Skeletal muscle cell (primary cell): ENCODE measurements around the gene DPP10.
"Not testable (repeated sequence)": the region's sequence is repeated elsewhere in the genome, so short reads cannot be mapped to it uniquely, and the experiment has no call there.

Experiments
- DNase-seq: peaks from one replicate; pipeline ENCODE4 v3.0.0-alpha.2; 2010; ENCODE audit warnings: low read depth
- H3K4me3 ChIP-seq: 2 replicates; pipeline ENCODE4 v1.5.1; 2011; ENCODE audit warnings: low read depth, mild to moderate bottlenecking, control low read depth, low read length, moderate library complexity

Gene DPP10

GRCh38 chr2:114922076-114922475, 479.6 kb downstream of the DPP10 start:
- DNase-seq, result no peak
- H3K4me3 ChIP-seq, result no peak overlapping the region

GRCh38 chr2:114925296-114926255, 483.1 kb downstream of the DPP10 start:
- H3K4me3 ChIP-seq, result no peak overlapping the region
- no peak for DNase-seq

- no peak overlapping the region for H3K4me3 ChIP-seq
- DNase-seq, result no peak
Measured at GRCh38 chr2:114926303-114926702, 483.9 kb downstream of the DPP10 start.

GRCh38 chr2:114929225-114929624, 486.8 kb downstream of the DPP10 start:
- no peak for DNase-seq
- H3K4me3 ChIP-seq, result no peak overlapping the region

- no peak for DNase-seq
- H3K4me3 ChIP-seq, result no peak overlapping the region
Measured at GRCh38 chr2:114933671-114934241, 491.3 kb downstream of the DPP10 start.

- DNase-seq, result no peak
- no peak overlapping the region for H3K4me3 ChIP-seq
Measured at GRCh38 chr2:114935031-114935430, 492.6 kb downstream of the DPP10 start.

- H3K4me3 ChIP-seq, result no peak overlapping the region
- no peak for DNase-seq
Measured at GRCh38 chr2:114937366-114937930, 495.0 kb downstream of the DPP10 start.

- DNase-seq, result no peak
- H3K4me3 ChIP-seq, result no peak overlapping the region
Measured at GRCh38 chr2:114940785-114941458, 498.5 kb downstream of the DPP10 start.

- no peak for DNase-seq
- H3K4me3 ChIP-seq, result no peak overlapping the region
Measured at GRCh38 chr2:114949228-114949804, 506.9 kb downstream of the DPP10 start.

- H3K4me3 ChIP-seq, result no peak overlapping the region
- no peak for DNase-seq
Measured at GRCh38 chr2:114960389-114960788, 517.9 kb downstream of the DPP10 start.

GRCh38 chr2:114962532-114962931, 520.1 kb downstream of the DPP10 start:
- no peak for DNase-seq
- H3K4me3 ChIP-seq, result no peak overlapping the region

- no peak overlapping the region for H3K4me3 ChIP-seq
- no peak for DNase-seq
Measured at GRCh38 chr2:114968748-114969400, 526.4 kb downstream of the DPP10 start.

- not testable (repeated sequence) for DNase-seq, H3K4me3 ChIP-seq
Measured at GRCh38 chr2:115004321-115004720, 561.9 kb downstream of the DPP10 start.

- DNase-seq, result no peak
- H3K4me3 ChIP-seq, result no peak overlapping the region
Measured at GRCh38 chr2:115011721-115012120, 569.3 kb downstream of the DPP10 start.

- H3K4me3 ChIP-seq, DNase-seq: not testable (repeated sequence)
Measured at GRCh38 chr2:115022013-115022412, 579.6 kb downstream of the DPP10 start.

- DNase-seq, result no peak
- no peak overlapping the region for H3K4me3 ChIP-seq
Measured at GRCh38 chr2:115034801-115035200, 592.4 kb downstream of the DPP10 start.

GRCh38 chr2:115036818-115037217, 594.4 kb downstream of the DPP10 start:
- H3K4me3 ChIP-seq, result no peak overlapping the region
- DNase-seq, result no peak

GRCh38 chr2:115057473-115057872, 615.0 kb downstream of the DPP10 start:
- DNase-seq, result no peak
- H3K4me3 ChIP-seq, result no peak overlapping the region

GRCh38 chr2:115070002-115070401, 627.6 kb downstream of the DPP10 start:
- no peak overlapping the region for H3K4me3 ChIP-seq
- no peak for DNase-seq
